HG02798 (cell line): Measurements from ENCODE around the gene GET3.
A peak's percentile ranks its signal among the peaks of the same experiment; 100 is the strongest.
"Not testable (repeated sequence)": the region's sequence is repeated elsewhere in the genome, so short reads cannot be mapped to it uniquely, and the experiment has no call there.

ENCODE experiments used
- ATAC-seq: cut with Tn5 transposase; IDR thresholded peaks from one replicate; pipeline ENCODE4 v1.9.1; 2021; ENCODE audit warnings: mild to moderate bottlenecking; ENCODE audit not compliant: unreplicated experiment, poor library complexity

GET3 gene

DNA sequence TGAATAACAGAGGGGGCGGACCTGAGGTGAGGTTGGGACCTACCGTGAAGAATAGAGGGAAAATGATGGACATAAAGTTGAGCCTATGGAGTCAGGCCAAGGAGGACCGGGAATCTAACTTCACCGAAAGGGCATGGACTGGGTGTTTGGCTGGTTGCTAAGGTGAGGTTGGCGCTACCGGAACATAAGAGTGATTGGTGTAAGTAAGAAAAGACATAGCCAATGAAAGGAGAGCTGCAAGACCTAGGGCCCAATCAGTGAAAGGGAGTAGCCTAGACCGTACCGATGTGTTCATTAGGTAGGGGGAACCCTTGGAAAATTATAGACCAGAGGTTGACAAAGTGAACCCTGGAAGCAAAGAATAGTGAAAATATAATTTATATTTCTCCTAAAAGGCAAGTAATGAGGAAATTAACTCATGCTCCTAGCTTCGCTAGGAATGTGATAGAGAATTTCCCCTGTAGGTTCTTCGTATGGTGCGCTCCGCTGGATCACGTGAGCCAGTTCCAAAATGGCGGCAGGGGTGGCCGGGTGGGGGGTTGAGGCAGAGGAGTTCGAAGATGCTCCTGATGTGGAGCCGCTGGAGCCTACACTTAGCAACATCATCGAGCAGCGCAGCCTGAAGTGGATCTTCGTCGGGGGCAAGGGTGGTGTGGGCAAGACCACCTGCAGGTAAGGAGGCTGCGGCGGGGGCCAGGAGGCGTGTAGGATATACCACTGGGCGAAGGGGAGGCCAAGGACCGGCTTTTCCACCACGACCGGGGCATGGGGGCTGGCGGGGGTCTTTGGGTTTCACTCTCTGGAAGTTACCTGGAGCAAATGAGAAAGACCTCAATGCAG, at the start of gene GET3:
GET3 (plus strand) TSS at position 503 of the 840 bp plus-strand sequence; CDS start at position 512, 9 bp downstream.
- peak; percentile 78 for ATAC-seq

DNA sequence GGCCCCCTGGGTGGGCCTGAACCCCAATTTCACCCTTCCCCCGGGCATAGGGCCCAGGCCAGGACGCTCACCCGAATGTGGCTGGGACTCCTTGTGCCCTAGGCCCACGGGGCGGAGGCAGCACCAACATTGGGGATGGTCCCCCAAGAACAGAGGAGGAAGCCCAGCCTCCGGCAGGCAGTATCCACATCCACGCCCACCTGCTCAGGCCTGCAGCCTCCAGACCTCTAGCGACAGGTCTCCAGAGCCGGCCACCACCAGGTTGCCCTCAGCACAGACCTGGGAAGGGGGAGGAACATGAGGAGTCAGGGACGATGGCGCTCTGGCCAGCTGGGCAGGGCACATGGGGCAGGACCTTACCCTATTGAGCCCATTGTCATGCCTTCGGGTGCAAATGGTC, 48.3 kb upstream of the GET3 start:
- no peak for ATAC-seq

DNA sequence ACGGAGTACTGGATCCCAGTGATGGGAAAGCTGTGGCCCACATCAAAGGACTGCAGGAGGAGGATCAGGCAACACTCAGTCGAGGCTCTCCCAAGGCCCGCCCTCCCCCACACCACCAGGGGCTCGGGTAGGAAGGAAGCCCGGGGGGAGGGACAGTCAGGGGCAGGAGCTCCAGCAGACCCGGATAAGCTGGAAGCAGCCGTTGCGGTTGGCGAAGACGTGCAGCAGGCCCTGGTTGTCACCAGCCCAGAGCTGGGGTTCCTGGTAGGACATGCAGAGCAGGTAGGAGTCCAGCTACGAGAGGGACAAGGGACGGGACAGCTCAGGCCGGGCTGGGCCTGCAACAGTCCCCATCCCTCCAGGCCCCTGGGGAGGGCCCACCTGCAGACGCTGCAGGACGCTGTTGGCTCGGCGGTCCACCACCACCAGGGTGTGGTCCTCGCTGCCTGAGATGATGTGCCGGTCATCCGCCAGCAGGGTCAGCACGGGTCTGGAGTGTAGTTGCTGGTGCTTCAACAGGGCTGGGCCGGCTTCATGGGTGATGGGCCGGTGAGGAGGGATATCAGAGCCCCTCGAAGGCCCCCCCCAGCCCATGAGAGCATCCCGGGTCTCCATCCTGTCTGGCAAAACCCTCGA, 47.6 kb upstream of the GET3 start:
- ATAC-seq: no peak

DNA sequence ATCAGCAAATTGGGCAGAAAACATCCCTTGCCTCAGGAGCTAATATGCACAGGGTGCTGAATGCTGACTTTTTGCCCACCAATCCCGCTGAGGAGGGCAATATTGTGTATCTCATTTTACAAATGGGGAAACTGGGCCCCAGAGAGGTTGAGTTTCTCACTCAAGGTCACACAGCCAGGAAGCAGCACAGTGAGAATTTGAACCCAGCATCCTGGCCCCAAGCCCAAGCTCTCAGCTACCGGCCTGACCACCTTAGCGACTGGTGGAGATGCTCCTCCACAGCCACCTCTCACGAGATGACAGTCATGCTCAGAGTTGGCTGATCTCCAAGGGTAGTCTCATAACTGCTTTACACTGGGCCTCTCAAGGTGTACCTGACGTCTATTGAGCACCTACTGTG, 44.3 kb upstream of the GET3 start:
- no peak for ATAC-seq

DNA sequence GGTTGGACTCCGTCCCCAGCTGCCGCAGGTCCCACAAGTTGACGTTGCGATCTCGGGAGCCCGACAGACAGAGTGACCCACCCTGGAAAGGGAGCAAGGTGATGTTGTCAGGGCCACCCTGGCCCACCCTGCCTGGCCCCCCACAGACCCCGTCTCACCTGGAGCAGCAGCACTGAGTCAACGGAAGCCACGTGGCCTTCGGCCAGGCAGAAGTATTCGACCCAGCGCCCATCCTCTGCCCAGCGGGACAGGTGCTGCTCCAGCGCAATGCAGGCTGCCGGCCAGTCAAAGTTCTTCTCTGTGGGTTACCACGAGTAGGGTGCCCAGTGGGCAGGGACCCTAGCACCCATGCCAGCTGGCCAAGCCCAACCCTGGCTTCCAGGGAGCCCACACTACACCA, 42.7 kb upstream of the GET3 start:
- ATAC-seq: no peak

DNA sequence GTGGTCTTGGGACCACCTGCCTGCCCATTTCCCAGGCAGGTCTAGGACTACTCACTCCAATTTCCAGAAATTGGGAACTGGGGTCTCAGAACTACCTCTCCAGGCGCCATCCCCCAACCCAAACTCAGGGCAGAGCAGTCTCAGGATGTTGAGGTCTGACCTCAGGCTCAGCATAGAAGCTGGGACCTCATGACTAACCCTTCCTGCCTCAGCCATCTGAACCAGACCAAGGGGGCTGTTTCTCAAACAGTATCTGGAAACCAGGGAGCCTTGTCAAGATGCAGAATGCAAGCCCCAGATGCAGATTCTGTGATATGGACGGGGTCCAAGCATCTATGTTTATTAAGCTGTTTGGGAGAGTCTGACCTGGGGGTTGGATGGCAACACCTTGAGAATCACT, 42.2 kb upstream of the GET3 start:
- no peak for ATAC-seq

DNA sequence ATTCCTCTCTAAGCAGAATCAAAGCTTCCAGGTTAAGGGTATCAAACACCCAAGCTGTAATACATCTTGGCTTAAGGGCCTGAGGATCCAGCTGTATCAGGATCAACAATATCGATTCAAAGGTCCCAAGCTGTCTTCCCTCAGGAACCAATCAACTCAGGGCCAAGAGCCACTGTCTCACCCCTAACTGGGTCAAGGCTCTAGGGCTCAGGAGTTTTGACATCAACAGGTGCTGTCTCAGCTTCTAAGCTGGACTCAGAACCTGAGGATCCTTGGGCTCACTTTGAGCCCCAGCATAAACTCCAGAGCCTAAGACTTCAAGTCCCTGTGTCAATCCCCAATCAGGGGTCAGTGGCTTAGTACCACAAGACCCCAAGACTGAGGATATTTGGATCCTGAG, 41.8 kb upstream of the GET3 start:
- no peak for ATAC-seq

DNA sequence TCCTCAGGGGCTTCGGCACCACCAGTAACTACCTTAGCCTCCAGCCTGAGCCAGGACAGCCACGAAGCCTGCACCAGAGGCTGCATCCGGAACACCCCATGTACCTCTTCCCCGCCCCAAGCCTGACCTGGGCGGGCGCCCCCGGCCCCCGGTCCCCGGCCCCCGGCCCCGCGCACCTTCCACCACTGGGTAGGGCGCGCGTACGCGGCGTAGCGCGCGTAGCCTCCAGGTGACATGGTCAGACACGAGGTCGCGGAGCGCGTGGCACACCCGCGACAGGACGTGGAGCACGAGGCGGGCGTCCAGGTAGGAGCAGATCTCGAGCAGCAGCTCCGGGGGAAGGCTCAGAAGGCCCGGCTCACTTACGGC, 41.3 kb upstream of the GET3 start:
- no peak for ATAC-seq

DNA sequence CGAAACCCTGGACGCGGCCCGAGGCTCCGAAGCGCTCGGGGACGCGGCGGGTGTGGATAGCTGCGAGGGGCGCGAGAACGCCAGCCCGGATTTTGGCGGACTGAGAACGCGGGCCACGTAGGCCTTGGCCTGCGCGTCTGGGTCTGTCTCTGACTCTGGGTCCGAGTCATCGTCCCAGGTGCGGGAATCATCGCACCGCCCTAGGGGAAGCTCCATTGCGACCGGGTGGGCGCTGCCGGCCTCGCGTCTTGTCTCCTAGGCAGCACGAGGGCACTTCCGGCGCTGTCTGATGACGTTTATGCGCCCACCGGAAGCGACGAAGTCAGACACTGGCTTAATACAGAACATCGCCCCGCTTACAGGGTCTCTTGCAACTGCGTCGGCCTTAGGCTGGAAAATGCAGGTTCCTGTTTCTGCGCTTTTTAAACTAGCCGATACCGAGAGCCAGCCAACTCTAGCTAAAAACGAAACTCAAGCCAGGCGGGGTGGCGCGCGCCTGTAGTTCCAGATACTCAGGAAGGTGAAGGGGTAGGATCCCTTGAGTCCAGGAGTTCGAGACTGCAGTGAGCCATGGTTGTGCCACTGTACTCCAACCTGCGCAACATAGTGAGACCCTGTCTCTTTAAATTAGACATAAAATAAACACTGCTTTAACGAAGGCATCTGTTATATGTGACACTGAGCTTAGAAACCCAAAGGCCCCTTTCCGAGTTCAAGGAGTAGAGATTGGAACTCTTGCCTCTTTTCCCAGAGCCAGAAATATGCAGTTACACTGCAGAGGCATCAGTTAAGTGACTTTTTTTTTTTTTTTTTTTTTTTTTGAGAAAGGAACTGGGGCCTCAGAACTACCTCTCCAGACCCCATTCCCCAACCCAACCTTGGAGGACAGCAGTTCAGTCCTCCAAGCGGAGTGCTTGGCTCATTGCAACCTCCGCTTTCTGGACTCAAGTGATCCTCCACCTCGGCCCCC, 40.6 kb upstream of the GET3 start, which contains the start of gene FBXW9:
FBXW9 (minus strand) TSS at position 266 of the 970 bp plus-strand sequence; CDS start at position 216, 50 bp downstream.
- peak; percentile 79 for ATAC-seq

DNA sequence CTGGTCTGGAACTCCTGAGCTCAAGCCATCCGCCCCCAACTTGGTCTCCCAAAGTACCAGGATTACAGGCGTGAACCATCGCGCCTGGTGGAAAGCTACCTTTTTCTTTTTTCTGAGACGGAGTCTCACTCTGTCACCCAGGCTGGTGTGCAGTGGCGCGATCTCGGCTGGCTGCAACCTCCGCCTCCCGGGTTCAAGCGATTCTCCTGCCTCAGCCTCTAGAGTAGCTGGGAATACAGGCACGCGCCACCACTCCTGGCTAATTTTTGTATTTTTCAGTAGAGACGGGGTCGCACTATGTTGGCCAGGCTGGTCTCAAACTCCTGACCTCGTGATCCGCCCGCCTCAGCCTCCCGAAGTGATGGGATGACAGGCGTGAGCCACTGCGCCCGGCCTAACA, 39.9 kb upstream of the GET3 start:
- ATAC-seq: not testable (repeated sequence)

DNA sequence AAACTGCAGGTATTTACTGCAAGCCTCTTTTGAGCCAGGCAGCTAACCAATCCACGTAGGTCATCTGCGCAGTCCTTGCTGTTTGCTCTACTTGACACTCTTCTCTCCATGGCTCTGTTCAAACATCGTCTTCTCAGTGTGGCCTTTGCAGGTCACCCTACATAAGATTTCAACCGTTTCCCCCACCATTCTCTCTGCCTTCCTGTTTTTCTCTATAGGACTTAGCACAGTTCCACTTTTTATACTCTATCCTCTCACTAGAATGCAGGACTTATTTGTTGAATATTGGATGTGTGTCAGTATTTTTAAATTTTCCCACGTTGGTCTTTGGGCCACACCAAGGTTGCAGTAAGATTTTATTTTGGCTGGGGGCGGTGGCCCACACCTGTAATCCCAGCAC, 39.2 kb upstream of the GET3 start:
- no peak for ATAC-seq

DNA sequence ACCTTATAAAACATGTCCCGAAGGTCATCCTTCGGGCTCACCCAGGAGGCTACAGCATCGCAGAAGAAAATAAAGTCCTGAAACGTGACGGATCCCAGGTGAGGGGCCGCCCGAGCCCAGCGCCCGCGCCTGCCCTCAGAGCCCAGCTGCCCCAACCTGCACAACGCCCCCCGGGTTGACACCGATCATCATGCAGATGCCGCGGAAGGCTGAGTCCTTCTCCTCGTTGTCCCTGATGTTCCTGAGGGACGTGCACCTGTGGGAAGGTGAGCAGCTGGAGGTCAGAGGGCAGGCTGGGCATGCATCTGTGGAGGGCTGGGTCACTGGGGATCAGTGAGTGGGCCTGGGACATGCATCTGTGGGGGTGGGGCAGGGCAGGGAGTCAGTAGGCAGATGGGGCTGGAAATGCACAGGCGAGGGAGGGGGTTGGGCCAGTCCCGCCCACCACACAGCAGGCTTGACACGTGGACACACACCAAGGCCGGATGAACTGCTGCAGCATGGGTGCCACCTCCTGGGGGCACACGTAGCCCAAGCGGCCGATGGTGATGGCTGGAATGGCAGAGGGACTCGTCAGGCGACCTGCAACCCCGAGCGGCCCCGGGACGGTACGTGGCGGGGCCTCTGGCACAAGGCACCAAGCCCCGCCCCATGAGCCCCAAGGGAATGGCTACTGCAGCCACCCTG, 35.6 kb upstream of the GET3 start:
- ATAC-seq: no peak

DNA sequence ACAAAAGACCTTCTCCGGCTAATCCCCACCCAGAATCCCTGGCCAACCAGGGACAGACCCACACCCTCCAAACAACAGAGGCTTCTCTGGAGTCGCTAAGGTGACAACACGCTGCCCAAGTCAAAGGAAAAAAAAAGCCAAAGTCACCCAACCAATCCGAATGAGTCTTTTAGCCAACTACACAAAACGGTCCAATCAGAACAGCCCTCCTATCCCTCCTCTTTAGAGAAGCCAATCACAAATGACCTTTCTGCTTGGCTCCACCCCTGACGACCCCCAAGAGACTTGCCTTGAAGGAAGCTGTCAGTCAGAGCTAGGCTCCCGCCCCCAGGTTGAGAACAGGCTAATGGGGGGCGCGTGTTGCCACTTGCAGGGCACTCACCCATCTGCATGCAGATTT, 34.3 kb upstream of the GET3 start:
- no peak for ATAC-seq

DNA sequence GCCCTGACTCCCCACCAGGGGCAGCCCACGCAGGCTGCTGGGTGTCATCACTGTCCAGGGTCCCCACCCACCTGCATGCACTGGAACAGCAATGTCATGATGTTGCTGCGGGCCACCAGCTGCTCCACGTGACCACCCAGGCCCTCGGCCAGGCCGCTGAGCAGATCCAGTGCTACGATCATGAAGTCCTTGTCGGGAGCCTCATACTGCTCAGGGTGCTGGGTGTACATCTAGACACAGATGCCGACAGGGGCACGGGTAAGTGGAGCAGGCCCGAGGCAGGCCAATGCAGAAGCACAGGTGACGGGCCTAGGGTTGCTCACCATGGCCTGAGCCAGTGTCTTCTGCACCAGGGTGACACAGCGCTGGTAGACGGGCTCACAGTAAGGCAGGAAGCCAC, 32.1 kb upstream of the GET3 start:
- ATAC-seq: no peak

DNA sequence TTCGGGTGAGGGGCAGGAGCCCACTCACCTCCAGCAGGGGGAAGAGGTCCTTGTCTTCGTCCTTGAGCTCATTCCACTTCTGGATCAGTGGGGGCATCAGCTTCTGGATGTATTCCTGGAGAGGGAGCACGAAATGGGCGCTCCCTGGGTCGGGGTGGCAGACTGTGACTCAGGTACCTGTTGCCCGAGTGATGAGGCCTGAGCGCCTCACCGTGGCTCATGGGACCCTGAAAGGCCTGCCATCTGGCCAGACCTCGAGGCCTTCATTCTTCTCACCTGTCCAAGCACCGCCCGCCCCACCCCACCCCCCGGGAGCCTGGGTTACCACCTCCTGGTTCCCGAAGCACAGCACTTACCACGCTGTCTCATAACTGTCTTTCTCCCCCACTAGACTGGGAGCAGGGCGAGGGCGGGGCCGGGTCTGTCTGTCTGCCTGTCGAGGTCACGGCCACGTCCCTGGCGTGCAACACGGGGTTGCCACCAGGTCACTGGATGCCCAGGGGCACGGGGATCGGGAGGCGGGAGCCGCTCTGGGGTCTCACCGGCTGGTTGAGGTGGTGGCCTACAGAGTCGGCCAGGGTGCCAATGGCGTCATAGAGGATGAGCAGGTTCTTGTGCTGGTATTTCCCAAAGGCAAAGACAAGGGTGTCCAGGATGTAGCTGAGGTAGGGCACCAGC, 31.5 kb upstream of the GET3 start:
- ATAC-seq: no peak

DNA sequence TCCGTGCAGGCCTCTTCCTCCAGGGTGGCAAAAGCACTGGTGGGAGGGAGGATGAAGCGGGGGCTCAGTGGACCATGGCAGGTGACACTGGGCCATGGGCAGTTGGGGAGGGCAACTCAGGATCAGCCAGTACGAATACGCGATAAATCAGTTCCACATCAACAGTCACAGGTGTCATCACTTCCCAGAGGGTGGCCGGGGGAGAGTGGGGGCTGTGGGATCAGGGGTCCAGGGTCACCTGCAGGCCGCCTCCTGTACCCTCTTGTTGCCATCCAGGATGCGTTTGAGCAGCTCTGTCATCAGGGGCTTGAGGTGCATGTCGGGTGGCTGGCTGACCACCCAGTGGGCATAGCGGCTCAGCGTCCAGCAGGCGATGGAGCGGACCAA, 31.0 kb upstream of the GET3 start:
- ATAC-seq: no peak

DNA sequence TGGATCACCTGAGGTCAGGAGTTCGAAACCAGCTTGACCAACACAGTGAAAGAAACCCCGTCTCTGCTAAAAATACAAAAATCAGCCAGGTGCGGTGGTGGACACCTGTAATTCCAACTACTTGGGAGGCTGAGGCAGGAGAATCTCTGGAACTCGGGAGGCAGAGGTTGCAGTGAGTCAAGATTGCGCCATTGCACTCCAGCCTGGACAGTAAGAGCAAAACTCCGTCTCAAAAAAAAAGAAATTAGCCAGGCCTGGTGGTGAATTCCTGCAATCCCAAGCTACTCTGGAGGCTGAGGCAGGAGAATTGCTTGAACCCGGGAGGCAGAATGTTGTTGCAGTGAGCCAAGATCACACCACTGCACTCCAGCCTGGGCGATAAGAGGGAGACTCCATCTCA, 28.7 kb upstream of the GET3 start:
- no peak for ATAC-seq

DNA sequence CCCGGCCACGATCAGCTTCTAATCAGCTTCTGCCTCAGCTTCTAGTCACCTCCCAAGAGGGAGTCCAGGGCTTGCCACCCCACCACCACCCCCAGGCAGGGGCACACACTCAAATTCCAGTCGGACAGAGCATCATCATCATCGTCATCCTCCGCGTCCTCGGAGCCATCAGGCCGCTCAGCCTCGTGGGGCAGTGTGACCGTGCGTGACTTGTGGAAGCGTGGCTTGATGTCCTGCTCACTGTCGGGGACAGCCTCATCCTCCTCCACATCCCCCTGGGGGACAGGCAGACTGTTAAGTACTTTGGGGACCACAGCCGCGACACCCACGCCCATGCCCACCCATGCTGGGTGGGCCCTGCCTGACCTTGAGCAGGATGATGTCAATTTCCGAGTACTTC, 26.1 kb upstream of the GET3 start:
- no peak for ATAC-seq

DNA sequence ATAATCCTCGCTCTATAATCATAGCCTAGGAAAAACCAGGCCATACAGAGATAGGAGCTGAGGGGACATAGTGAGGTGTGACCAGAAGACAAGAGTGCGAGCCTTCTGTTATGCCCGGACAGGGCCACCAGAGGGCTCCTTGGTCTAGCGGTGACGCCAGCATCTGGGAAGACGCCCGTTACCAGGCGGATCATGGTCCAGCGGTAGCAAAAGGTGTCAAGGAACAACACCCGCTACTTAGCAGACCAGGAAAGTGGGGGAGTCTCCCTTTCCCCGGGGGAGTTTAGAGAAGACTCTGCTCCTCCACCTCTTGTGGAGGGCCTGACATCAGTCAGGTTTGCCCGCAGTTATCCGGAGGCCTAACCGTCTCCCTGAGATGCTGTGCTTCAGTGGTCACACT, 25.2 kb upstream of the GET3 start:
- not testable (repeated sequence) for ATAC-seq

DNA sequence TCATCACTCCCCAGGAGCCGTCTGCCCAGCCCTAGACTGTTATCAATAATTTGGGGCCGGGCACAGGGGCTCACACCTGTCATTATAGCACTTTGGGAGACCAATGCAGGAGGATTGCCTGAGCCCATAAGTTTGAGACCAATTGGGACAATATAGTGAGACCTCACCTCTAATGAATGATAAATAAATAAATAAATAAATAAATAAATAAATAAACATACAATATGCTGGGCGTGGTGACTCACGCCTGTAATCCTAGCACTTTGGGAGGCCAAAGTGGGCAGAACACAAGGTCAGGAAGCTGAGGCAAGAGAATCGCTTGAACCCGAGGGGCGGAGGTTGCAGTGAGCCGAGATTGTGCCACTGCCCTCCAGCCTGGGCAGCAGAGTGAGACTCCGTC, 24.0 kb upstream of the GET3 start:
- ATAC-seq: not testable (repeated sequence)
